Measurements from ENCODE around the gene DGKB. TPM values are rescaled to one million over a fixed set of nuclear protein-coding genes. Genes with fewer than 3 reads are reported as not detected.

DGKB gene
- total RNA-seq, 1 donor from 2014 or later = 5.5 TPM

DNA sequence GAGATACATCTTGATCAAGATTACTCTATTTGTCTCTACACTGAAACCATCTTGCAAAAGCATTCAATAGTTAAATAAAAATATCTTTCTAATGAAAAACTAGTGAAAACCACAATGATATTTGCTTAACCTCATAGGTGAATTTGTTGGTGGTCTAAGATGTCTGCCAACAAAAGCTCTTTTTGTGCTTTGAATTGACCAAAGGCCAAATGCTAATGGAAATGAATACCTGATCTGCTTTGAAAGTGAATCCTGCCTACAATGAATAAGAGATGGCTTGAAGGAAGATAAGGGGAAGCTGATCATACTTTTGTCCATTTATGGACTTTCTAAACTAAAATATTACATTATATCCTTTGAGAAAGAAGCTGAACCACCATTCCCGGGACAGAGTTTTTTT, 684.2 kb downstream of the DGKB start:
- Histone ChIP-seq H3K27me3 (no peaks in the 10 kb centered on the region), H3K9ac (no peak overlapping the region), H3K79me2 (ENCODE audit: low read depth) (no peaks in the 10 kb centered on the region), H3K4me1 (peaks cover 2% of the 10 kb centered on the region), H4K20me1 (ENCODE audit: low read depth) (no peaks in the 10 kb centered on the region), H2AFZ (replicated peaks) (no peak overlapping the region), H3K4me3 (no peak overlapping the region), H3K4me2 (no peak overlapping the region), H3K27ac (no peak overlapping the region), H3K9me3 (ENCODE audit: low read depth) (no peaks in the 10 kb centered on the region), H3K36me3 (no peaks in the 10 kb centered on the region), H3F3A (ENCODE audit: low read depth) (no peaks in the 10 kb centered on the region)
- no peak overlapping the region for H3K4me3 Mint-ChIP-seq
- H3K27me3 Mint-ChIP-seq (ENCODE audit: insufficient read depth, low read depth) = no peaks in the 10 kb centered on the region
- no peaks in the 10 kb centered on the region for H3K36me3 Mint-ChIP-seq
- no peaks in the 10 kb centered on the region for H3K9me3 Mint-ChIP-seq
- no peaks in the 10 kb centered on the region for H3K4me1 Mint-ChIP-seq
- H3K27ac Mint-ChIP-seq = no peak overlapping the region
- DNase-seq (ENCODE audit: low spot score) = no peak
- TF ChIP-seq EZH2phosphoT487 (IDR thresholded peaks at IDR 0.05) (no peak), EZH2 (IDR thresholded peaks at IDR 0.05) (no peak)
- TF ChIP-seq, protein P1, sequence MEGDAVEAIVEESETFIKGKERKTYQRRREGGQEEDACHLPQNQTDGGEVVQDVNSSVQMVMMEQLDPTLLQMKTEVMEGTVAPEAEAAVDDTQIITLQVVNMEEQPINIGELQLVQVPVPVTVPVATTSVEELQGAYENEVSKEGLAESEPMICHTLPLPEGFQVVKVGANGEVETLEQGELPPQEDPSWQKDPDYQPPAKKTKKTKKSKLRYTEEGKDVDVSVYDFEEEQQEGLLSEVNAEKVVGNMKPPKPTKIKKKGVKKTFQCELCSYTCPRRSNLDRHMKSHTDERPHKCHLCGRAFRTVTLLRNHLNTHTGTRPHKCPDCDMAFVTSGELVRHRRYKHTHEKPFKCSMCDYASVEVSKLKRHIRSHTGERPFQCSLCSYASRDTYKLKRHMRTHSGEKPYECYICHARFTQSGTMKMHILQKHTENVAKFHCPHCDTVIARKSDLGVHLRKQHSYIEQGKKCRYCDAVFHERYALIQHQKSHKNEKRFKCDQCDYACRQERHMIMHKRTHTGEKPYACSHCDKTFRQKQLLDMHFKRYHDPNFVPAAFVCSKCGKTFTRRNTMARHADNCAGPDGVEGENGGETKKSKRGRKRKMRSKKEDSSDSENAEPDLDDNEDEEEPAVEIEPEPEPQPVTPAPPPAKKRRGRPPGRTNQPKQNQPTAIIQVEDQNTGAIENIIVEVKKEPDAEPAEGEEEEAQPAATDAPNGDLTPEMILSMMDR (IDR thresholded peaks at IDR 0.05) = no peak

DNA sequence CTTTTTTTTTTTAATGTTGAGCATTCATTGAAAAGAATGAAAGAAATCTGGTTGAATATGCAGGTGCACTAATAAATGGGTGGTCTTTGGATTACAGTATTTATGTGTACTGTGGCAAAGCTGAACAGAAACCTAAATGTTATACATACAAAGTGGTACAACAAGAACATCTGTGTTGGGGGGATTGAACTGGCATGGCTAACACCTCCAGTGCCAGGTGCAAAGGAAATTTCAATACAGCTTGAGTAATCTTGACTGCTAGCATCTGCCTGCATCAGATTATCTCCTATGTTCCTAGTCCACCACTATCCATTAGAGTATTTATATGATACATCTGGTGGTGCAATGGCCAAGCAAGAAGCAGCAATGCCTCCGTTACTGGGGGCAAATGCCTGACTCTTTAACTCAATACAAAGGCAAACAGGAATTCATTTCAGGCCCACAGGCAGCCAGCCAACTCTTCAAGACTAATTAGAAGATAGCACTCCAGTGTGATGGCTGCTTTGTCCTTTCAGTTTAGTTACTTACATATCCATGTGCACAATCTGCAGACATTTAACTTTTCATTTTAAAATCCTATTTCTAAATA, 692.6 kb downstream of the DGKB start:
- peaks cover 8% of the 10 kb centered on the region for H3K4me1 ChIP-seq
- H3K4me2 ChIP-seq = no peak overlapping the region
- H3K4me3 ChIP-seq = no peak overlapping the region
- H3K36me3 ChIP-seq = no peaks in the 10 kb centered on the region
- H3K36me3 Mint-ChIP-seq = no peaks in the 10 kb centered on the region
- H2AFZ ChIP-seq (replicated peaks) = peak overlapping the region; percentile 48
- peak; percentile 14 for DNase-seq (ENCODE audit: low spot score)
- no peak overlapping the region for H3K27ac ChIP-seq
- H3K27me3 Mint-ChIP-seq (ENCODE audit: insufficient read depth, low read depth) = no peaks in the 10 kb centered on the region
- no peaks in the 10 kb centered on the region for H3K27me3 ChIP-seq
- no peaks in the 10 kb centered on the region for H3F3A ChIP-seq (ENCODE audit: low read depth)
- H3K27ac Mint-ChIP-seq = no peak overlapping the region
- H3K79me2 ChIP-seq (ENCODE audit: low read depth) = no peaks in the 10 kb centered on the region
- no peaks in the 10 kb centered on the region for H3K9me3 ChIP-seq (ENCODE audit: low read depth)
- no peak for TF ChIP-seq EZH2phosphoT487 (IDR thresholded peaks at IDR 0.05)
- TF ChIP-seq, protein P1 (IDR thresholded peaks at IDR 0.05) = no peak
- TF ChIP-seq EZH2 (IDR thresholded peaks at IDR 0.05) = no peak
- no peaks in the 10 kb centered on the region for H4K20me1 ChIP-seq (ENCODE audit: low read depth)
- no peak overlapping the region for H3K4me3 Mint-ChIP-seq
- H3K4me1 Mint-ChIP-seq = no peaks in the 10 kb centered on the region
- H3K9ac ChIP-seq = no peak overlapping the region
- no peaks in the 10 kb centered on the region for H3K9me3 Mint-ChIP-seq

DNA sequence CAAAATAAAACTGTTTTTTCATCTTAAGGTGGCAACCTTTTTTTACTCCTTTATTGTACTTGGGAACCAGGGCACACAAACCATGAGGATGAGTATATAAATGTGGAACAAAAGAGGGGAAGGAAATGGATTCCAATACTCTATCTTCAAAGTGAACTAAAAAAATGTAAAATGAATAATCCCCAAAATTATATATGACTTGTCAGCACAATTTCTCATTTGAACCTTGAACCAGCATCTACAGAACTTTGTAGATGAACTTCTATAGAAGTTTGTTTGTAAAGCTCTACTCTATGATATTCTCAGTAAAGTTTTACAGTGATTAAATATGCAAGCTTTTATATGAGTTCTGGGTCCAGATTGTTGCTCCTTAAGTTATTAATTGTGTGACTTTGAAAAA, 694.8 kb downstream of the DGKB start:
- no peaks in the 10 kb centered on the region for H4K20me1 ChIP-seq (ENCODE audit: low read depth)
- TF ChIP-seq EZH2 (IDR thresholded peaks at IDR 0.05) = no peak
- TF ChIP-seq, protein P1 (IDR thresholded peaks at IDR 0.05) = no peak
- no peak for TF ChIP-seq EZH2phosphoT487 (IDR thresholded peaks at IDR 0.05)
- H3K9me3 Mint-ChIP-seq = no peaks in the 10 kb centered on the region
- no peaks in the 10 kb centered on the region for H3K27me3 Mint-ChIP-seq (ENCODE audit: insufficient read depth, low read depth)
- no peaks in the 10 kb centered on the region for H3K9me3 ChIP-seq (ENCODE audit: low read depth)
- no peaks in the 10 kb centered on the region for H3K27me3 ChIP-seq
- H3F3A ChIP-seq (ENCODE audit: low read depth) = no peaks in the 10 kb centered on the region
- H3K36me3 Mint-ChIP-seq = no peaks in the 10 kb centered on the region
- no peaks in the 10 kb centered on the region for H3K36me3 ChIP-seq
- no peak overlapping the region for H3K4me2 ChIP-seq
- no peaks in the 10 kb centered on the region for H3K4me1 Mint-ChIP-seq
- no peaks in the 10 kb centered on the region for H3K79me2 ChIP-seq (ENCODE audit: low read depth)
- no peak for DNase-seq (ENCODE audit: low spot score)
- no peak overlapping the region for H3K27ac ChIP-seq
- H3K4me3 ChIP-seq = no peak overlapping the region
- H3K4me1 ChIP-seq = peaks cover 6% of the 10 kb centered on the region
- no peak overlapping the region for H3K4me3 Mint-ChIP-seq
- no peak overlapping the region for H3K9ac ChIP-seq
- no peak overlapping the region for H3K27ac Mint-ChIP-seq
- no peak overlapping the region for H2AFZ ChIP-seq (replicated peaks)
